ENCODE results near the gene HOXA7. TPM values are rescaled to one million over a fixed set of nuclear protein-coding genes. Genes with fewer than 3 reads are reported as not detected.

Gene HOXA7
- total and polyA plus RNA-seq, 5 donors from 2014 or later, result not detected

GRCh38 chr7:27201580-27202017 is 45.1 kb upstream of the HOXA7 start:
- Histone ChIP-seq H3K9me3 (ENCODE audit: control insufficient read depth in 2 of 2, low read length in 2 of 2) (peaks cover 0 to 6% of the 10 kb centered on the region in 2 experiments), H3K4me1 (ENCODE audit: control insufficient read depth, insufficient read depth, low read length, poor library complexity, severe bottlenecking) (peaks cover 39% of the 10 kb centered on the region), H3K27me3 (ENCODE audit: control insufficient read depth, insufficient read depth, low read length) (peaks cover 60% of the 10 kb centered on the region), H3K27ac (ENCODE audit: insufficient read depth, low read length, poor library complexity, severe bottlenecking) (no peak overlapping the region), H3K36me3 (ENCODE audit: control insufficient read depth, insufficient read depth, low read length) (no peaks in the 10 kb centered on the region), H3K4me3 (ENCODE audit: low read depth, low read length) (no peak overlapping the region)
- H3K4me3 Mint-ChIP-seq, result peak overlapping the region in 3 of 4 donors; percentile 5 to 87 (median 73)
- ATAC-seq (ENCODE audit: low read depth in 2 of 2) (no peak), DNase-seq (no peak)
- H3K9me3 Mint-ChIP-seq, result peaks cover 0 to 22% (median 0%) of the 10 kb centered on the region in 7 donors
- peaks cover 3% of the 10 kb centered on the region for H3K36me3 Mint-ChIP-seq
- peaks cover 91% of the 10 kb centered on the region for H3K27me3 Mint-ChIP-seq
- H3K4me1 Mint-ChIP-seq, result peaks cover 4 to 58% (median 25%) of the 10 kb centered on the region in 4 donors
- no peak overlapping the region for H3K27ac Mint-ChIP-seq

- Histone ChIP-seq H3K4me3 (ENCODE audit: low read depth, low read length) (no peak overlapping the region), H3K27ac (ENCODE audit: insufficient read depth, low read length, poor library complexity, severe bottlenecking) (no peak overlapping the region), H3K9me3 (ENCODE audit: control insufficient read depth in 2 of 2, low read length in 2 of 2) (peaks cover 0 to 6% of the 10 kb centered on the region in 2 experiments), H3K36me3 (ENCODE audit: control insufficient read depth, insufficient read depth, low read length) (no peaks in the 10 kb centered on the region), H3K4me1 (ENCODE audit: control insufficient read depth, insufficient read depth, low read length, poor library complexity, severe bottlenecking) (peaks cover 39% of the 10 kb centered on the region), H3K27me3 (ENCODE audit: control insufficient read depth, insufficient read depth, low read length) (peaks cover 61% of the 10 kb centered on the region)
- H3K4me1 Mint-ChIP-seq, result peaks cover 0 to 56% (median 24%) of the 10 kb centered on the region in 4 donors
- H3K27ac Mint-ChIP-seq, result peak overlapping the region in 1 of 3 donors; percentile 71
- peak overlapping the region; percentile 69 to 87 (median 76) for H3K4me3 Mint-ChIP-seq
- H3K36me3 Mint-ChIP-seq, result peaks cover 2% of the 10 kb centered on the region
- ATAC-seq (ENCODE audit: low read depth in 2 of 2), result no peak
- peaks cover 91% of the 10 kb centered on the region for H3K27me3 Mint-ChIP-seq
- DNase-seq, result no peak
- peaks cover 0 to 22% (median 0%) of the 10 kb centered on the region in 7 donors for H3K9me3 Mint-ChIP-seq
These were observed 44.5 kb upstream of the HOXA7 start for GRCh38 chr7:27200761-27201579.

GRCh38 chr7:27199849-27200760 is 43.6 kb upstream of the HOXA7 start, which contains the start of gene HOXA13:
TSS of gene HOXA13 (minus strand) at chr7:27200091. CDS start at chr7:27200077, 14 bp downstream.
- ATAC-seq (ENCODE audit: low read depth in 2 of 2) (peak; percentile 44 to 59), DNase-seq (no peak)
- H3K4me1 ChIP-seq (ENCODE audit: control insufficient read depth, insufficient read depth, low read length, poor library complexity, severe bottlenecking), result peaks cover 35% of the 10 kb centered on the region
- Mint-ChIP-seq H3K9me3 (peaks cover 0 to 22% (median 0%) of the 10 kb centered on the region in 7 donors), H3K27me3 (peaks cover 91% of the 10 kb centered on the region), H3K4me1 (peaks cover 0 to 49% (median 19%) of the 10 kb centered on the region in 4 donors), H3K36me3 (no peaks in the 10 kb centered on the region), H3K4me3 (peak within 1 kb of the TSS; percentile 79 to 87 (median 82)), H3K27ac (peak within 1 kb of the TSS in 1 of 3 donors; percentile 71)
- H3K27me3 ChIP-seq (ENCODE audit: control insufficient read depth, insufficient read depth, low read length), result peaks cover 64% of the 10 kb centered on the region
- H3K4me3 ChIP-seq (ENCODE audit: low read depth, low read length), result no peak within 1 kb of the TSS
- peaks cover 0 to 6% of the 10 kb centered on the region in 2 experiments for H3K9me3 ChIP-seq (ENCODE audit: control insufficient read depth in 2 of 2, low read length in 2 of 2)
- no peaks in the 10 kb centered on the region for H3K36me3 ChIP-seq (ENCODE audit: control insufficient read depth, insufficient read depth, low read length)
- H3K27ac ChIP-seq (ENCODE audit: insufficient read depth, low read length, poor library complexity, severe bottlenecking), result no peak within 1 kb of the TSS

GRCh38 chr7:27198871-27199801 is 42.7 kb upstream of the HOXA7 start:
- DNase-seq, result no peak
- peaks cover 67% of the 10 kb centered on the region for H3K27me3 ChIP-seq (ENCODE audit: control insufficient read depth, insufficient read depth, low read length)
- no peak overlapping the region for H3K4me3 ChIP-seq (ENCODE audit: low read depth, low read length)
- no peak for ATAC-seq (ENCODE audit: low read depth in 2 of 2)
- H3K36me3 ChIP-seq (ENCODE audit: control insufficient read depth, insufficient read depth, low read length), result no peaks in the 10 kb centered on the region
- no peak overlapping the region for H3K27ac Mint-ChIP-seq
- H3K9me3 ChIP-seq (ENCODE audit: control insufficient read depth in 2 of 2, low read length in 2 of 2), result peaks cover 0 to 6% of the 10 kb centered on the region in 2 experiments
- peaks cover 0 to 49% (median 16%) of the 10 kb centered on the region in 4 donors for H3K4me1 Mint-ChIP-seq
- no peak overlapping the region for H3K27ac ChIP-seq (ENCODE audit: insufficient read depth, low read length, poor library complexity, severe bottlenecking)
- H3K4me3 Mint-ChIP-seq, result peak overlapping the region in 3 of 4 donors; percentile 44 to 60 (median 47)
- H3K36me3 Mint-ChIP-seq, result no peaks in the 10 kb centered on the region
- H3K4me1 ChIP-seq (ENCODE audit: control insufficient read depth, insufficient read depth, low read length, poor library complexity, severe bottlenecking), result peaks cover 28% of the 10 kb centered on the region
- H3K27me3 Mint-ChIP-seq, result peaks cover 91% of the 10 kb centered on the region
- H3K9me3 Mint-ChIP-seq, result peaks cover 0 to 18% (median 0%) of the 10 kb centered on the region in 7 donors

GRCh38 chr7:27198138-27198841 is 41.8 kb upstream of the HOXA7 start:
- Histone ChIP-seq H3K4me1 (ENCODE audit: control insufficient read depth, insufficient read depth, low read length, poor library complexity, severe bottlenecking) (peaks cover 30% of the 10 kb centered on the region), H3K36me3 (ENCODE audit: control insufficient read depth, insufficient read depth, low read length) (no peaks in the 10 kb centered on the region), H3K27ac (ENCODE audit: insufficient read depth, low read length, poor library complexity, severe bottlenecking) (no peak overlapping the region), H3K4me3 (ENCODE audit: low read depth, low read length) (no peak overlapping the region), H3K9me3 (ENCODE audit: control insufficient read depth in 2 of 2, low read length in 2 of 2) (peaks cover 0 to 6% of the 10 kb centered on the region in 2 experiments), H3K27me3 (ENCODE audit: control insufficient read depth, insufficient read depth, low read length) (peaks cover 70% of the 10 kb centered on the region)
- no peaks in the 10 kb centered on the region for H3K36me3 Mint-ChIP-seq
- H3K9me3 Mint-ChIP-seq, result peaks cover 0 to 18% (median 0%) of the 10 kb centered on the region in 7 donors
- peaks cover 91% of the 10 kb centered on the region for H3K27me3 Mint-ChIP-seq
- H3K4me3 Mint-ChIP-seq, result peak overlapping the region; percentile 1 to 68 (median 24)
- ATAC-seq (ENCODE audit: low read depth in 2 of 2) (no peak), DNase-seq (no peak)
- H3K4me1 Mint-ChIP-seq, result peaks cover 4 to 51% (median 16%) of the 10 kb centered on the region in 4 donors
- no peak overlapping the region for H3K27ac Mint-ChIP-seq

GRCh38 chr7:27197137-27198042 is 40.9 kb upstream of the HOXA7 start:
- H3K4me3 Mint-ChIP-seq, result peak overlapping the region in 2 of 4 donors; percentile 1 to 7
- peaks cover 85% of the 10 kb centered on the region for H3K27me3 Mint-ChIP-seq
- H3K4me1 Mint-ChIP-seq, result peaks cover 4 to 51% (median 13%) of the 10 kb centered on the region in 4 donors
- no peak for DNase-seq
- H3K27ac Mint-ChIP-seq, result no peak overlapping the region
- Histone ChIP-seq H3K27me3 (ENCODE audit: control insufficient read depth, insufficient read depth, low read length) (peaks cover 67% of the 10 kb centered on the region), H3K4me1 (ENCODE audit: control insufficient read depth, insufficient read depth, low read length, poor library complexity, severe bottlenecking) (peaks cover 39% of the 10 kb centered on the region), H3K9me3 (ENCODE audit: control insufficient read depth in 2 of 2, low read length in 2 of 2) (peaks cover 0 to 6% of the 10 kb centered on the region in 2 experiments), H3K4me3 (ENCODE audit: low read depth, low read length) (no peak overlapping the region), H3K27ac (ENCODE audit: insufficient read depth, low read length, poor library complexity, severe bottlenecking) (no peak overlapping the region), H3K36me3 (ENCODE audit: control insufficient read depth, insufficient read depth, low read length) (no peaks in the 10 kb centered on the region)
- peaks cover 0 to 13% (median 0%) of the 10 kb centered on the region in 7 donors for H3K9me3 Mint-ChIP-seq
- ATAC-seq (ENCODE audit: low read depth in 2 of 2), result no peak
- no peaks in the 10 kb centered on the region for H3K36me3 Mint-ChIP-seq

Data from CD4-positive, CD25-positive, alpha-beta regulatory T cell (primary cell).